B cell (primary cell): ENCODE results near the gene PRKRIP1. TPM values are rescaled to one million over a fixed set of nuclear protein-coding genes. Genes with fewer than 3 reads are reported as not detected.

Experiments
- polyA plus RNA-seq: library from polyadenylated mRNA; depleted of rRNA; stranded (reverse); fragments of >200 nt; gene quantifications from 2 replicates; pipeline ENCODE4 v1.2.3, GENCODE V29; 2012
- small RNA-seq: library from RNA; depleted of rRNA; stranded (forward); fragments of <200 nt; gene quantifications from one replicate; pipeline ENCODE3, GENCODE V24; 2012; ENCODE audit warnings: low replicate concordance, low read depth; ENCODE audit not compliant: insufficient read length
- total RNA-seq, 2 donors: library from RNA; stranded (reverse); fragments of 120-200 nt in 1 of 2; gene quantifications; 1 replicate in 1 of 2; 2 replicates in 1 of 2; pipeline versions ENCODE4 v1.2.3 to v1.2.4, GENCODE V29; 2013 to 2022

The PRKRIP1 gene
- total and polyA plus RNA-seq, 2 donors (not counting 1 experiment from before 2014, with no cell fraction given), result 57.1 to 59.1 TPM

Small RNA genes within 50 kb of the gene (small RNA-seq; reads per million reads assigned to genes)
- gene AC091390.4 (not detected), gene MIR548O (0.57 reads per million)

Other genes with a start within 250 kb of the PRKRIP1 start
- gene SH2B2, start 109.5 kb upstream of the PRKRIP1 start, total RNA-seq, result 41.2 and 47.7 TPM in 2 replicates
- 69.9 and 95.4 TPM in 2 replicates for gene SH2B2, start 109.5 kb upstream of the PRKRIP1 start, polyA plus RNA-seq
- gene SPDYE6, start 39.9 kb upstream of the PRKRIP1 start, total RNA-seq, result not detected in 2 replicates
- gene SPDYE6, start 39.9 kb upstream of the PRKRIP1 start, polyA plus RNA-seq, result not detected in 2 replicates
- gene ORAI2, start 37.2 kb downstream of the PRKRIP1 start, total RNA-seq, result 450 and 461 TPM in 2 replicates
- gene ORAI2, start 37.2 kb downstream of the PRKRIP1 start, polyA plus RNA-seq, result 139 and 177 TPM in 2 replicates
- 8.6 and 11.0 TPM in 2 replicates for gene ALKBH4, start 68.5 kb downstream of the PRKRIP1 start, total RNA-seq
- 2.2 and 6.2 TPM in 2 replicates for gene ALKBH4, start 68.5 kb downstream of the PRKRIP1 start, polyA plus RNA-seq
- 83.7 and 91.6 TPM in 2 replicates for gene LRWD1, start 68.6 kb downstream of the PRKRIP1 start, total RNA-seq
- gene LRWD1, start 68.6 kb downstream of the PRKRIP1 start, polyA plus RNA-seq, result 58.2 and 98.6 TPM in 2 replicates
- gene POLR2J, start 82.6 kb downstream of the PRKRIP1 start, total RNA-seq, result 28.1 and 34.0 TPM in 2 replicates
- gene POLR2J, start 82.6 kb downstream of the PRKRIP1 start, polyA plus RNA-seq, result 28.4 and 83.0 TPM in 2 replicates
- 15.6 and 20.6 TPM in 2 replicates for gene RASA4B, start 121.4 kb downstream of the PRKRIP1 start, total RNA-seq
- 23.1 and 26.4 TPM in 2 replicates for gene RASA4B, start 121.4 kb downstream of the PRKRIP1 start, polyA plus RNA-seq
- 68.2 and 79.9 TPM in 2 replicates for gene UPK3BL2, start 147.3 kb downstream of the PRKRIP1 start, total RNA-seq
- gene UPK3BL2, start 147.3 kb downstream of the PRKRIP1 start, polyA plus RNA-seq, result 127 and 143 TPM in 2 replicates
- gene SPDYE2, start 154.9 kb downstream of the PRKRIP1 start, total RNA-seq, result 0.47 and 0.58 TPM in 2 replicates
- 0.07 TPM in 1 of 2 replicates, not detected in the other for gene SPDYE2, start 154.9 kb downstream of the PRKRIP1 start, polyA plus RNA-seq
- 192 and 217 TPM in 2 replicates for gene POLR2J3, start 176.2 kb downstream of the PRKRIP1 start, total RNA-seq
- gene POLR2J3, start 176.2 kb downstream of the PRKRIP1 start, polyA plus RNA-seq, result 76.7 and 166 TPM in 2 replicates
- gene RASA4, start 220.4 kb downstream of the PRKRIP1 start, total RNA-seq, result 47.0 and 49.3 TPM in 2 replicates
- gene RASA4, start 220.4 kb downstream of the PRKRIP1 start, polyA plus RNA-seq, result 32.0 and 35.7 TPM in 2 replicates
- gene UPK3BL1, start 246.4 kb downstream of the PRKRIP1 start, total RNA-seq, result 85.4 and 97.7 TPM in 2 replicates
- 189 and 203 TPM in 2 replicates for gene UPK3BL1, start 246.4 kb downstream of the PRKRIP1 start, polyA plus RNA-seq